GM12873 (cell line): ENCODE results near the gene SLC35F2.

Experiments used
- TF ChIP-seq, protein P1 (sequence below): IDR thresholded peaks from 2 replicates; pipeline ENCODE4 v1.5.1; 2012; ENCODE audit warnings: low read depth, mild to moderate bottlenecking, moderate library complexity, low read length, control low read depth; ENCODE audit not compliant: insufficient read depth; ENCODE audit errors: missing control alignments

Gene SLC35F2

DNA sequence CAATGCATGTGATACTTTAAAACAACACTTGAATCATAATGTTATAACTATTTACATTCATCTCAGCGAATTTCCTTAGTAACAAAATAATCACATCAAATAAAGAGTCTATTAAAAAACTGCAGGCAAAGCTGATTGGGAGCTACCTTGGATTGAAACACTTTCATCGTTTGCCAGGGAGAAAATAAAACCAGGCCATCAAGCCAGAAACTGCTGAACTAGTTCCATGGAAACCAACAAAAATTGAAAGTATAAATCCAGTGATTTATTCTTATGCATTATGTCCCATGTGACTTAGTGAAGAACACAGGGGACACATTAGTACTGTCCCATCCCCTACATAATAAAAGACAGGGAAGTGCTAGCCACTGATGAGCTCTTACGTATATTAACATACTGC lies 21.7 kb downstream of the SLC35F2 start:
- TF ChIP-seq, protein P1, sequence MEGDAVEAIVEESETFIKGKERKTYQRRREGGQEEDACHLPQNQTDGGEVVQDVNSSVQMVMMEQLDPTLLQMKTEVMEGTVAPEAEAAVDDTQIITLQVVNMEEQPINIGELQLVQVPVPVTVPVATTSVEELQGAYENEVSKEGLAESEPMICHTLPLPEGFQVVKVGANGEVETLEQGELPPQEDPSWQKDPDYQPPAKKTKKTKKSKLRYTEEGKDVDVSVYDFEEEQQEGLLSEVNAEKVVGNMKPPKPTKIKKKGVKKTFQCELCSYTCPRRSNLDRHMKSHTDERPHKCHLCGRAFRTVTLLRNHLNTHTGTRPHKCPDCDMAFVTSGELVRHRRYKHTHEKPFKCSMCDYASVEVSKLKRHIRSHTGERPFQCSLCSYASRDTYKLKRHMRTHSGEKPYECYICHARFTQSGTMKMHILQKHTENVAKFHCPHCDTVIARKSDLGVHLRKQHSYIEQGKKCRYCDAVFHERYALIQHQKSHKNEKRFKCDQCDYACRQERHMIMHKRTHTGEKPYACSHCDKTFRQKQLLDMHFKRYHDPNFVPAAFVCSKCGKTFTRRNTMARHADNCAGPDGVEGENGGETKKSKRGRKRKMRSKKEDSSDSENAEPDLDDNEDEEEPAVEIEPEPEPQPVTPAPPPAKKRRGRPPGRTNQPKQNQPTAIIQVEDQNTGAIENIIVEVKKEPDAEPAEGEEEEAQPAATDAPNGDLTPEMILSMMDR, result no peak

DNA sequence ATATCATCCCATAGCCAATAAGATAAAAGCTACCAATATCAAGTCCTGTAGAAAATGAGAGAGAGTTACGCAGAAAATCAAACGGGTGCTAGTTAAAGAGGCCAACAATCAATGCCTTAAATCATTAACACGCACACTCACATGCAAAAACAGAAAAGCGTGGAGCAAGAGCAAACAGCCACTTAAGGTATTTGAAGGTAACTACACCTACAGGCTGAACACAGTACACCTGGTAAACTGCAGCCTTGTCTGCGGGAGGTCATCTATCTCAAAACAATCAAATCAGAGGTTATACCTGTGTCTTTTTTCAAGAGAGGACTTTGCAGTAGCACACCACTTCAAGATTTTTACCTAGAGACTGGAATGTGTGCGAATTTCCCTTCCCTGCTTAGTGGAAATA lies 23.6 kb downstream of the SLC35F2 start:
- TF ChIP-seq, protein P1, result no peak

DNA sequence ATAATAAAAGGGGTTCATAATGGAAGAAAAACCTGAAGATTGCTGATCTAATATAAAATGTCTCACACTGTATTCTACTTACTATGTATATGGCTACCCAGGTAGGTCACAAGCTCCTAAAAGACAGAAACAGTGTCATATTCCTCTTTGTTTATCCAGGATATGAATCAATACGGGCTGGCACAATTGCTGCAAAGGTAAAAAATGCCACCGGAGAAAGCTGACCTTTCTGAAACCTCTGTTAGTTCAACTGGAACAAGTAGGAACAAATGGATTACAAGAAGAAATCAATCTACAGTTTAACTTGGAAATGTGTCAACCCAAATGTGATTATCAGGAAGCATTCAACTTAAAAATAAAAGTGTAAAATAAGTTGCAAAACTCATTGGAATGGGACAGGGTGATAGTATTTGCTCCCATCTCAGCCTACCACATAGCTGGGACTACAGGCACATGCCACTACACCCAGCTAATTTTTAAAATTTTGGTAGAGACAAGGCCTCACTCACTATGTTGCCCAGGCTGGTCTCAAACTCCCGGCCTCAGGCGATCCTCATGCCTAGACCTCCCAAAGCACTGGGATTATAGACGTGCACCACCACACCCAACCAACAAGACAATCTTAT lies 27.6 kb downstream of the SLC35F2 start:
- TF ChIP-seq, protein P1, result no peak

DNA sequence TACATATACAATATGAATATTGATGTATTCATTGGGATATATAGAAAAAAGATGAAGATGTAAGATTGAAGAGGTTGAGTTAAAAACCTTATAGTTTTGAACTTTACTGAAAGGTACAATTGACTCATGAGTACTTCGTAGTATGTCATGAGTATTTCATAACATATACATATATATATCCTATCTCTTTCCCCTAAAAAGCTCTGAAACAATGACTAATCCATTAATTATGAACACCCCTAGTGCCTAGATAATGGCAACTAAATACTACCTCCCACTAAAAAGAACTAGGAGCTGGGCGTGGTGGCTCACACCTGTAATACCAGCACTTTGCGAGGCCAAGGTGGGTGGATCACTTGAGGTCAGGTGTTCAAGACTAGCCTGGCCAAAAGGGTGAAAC lies 31.5 kb downstream of the SLC35F2 start:
- TF ChIP-seq, protein P1, result no peak

DNA sequence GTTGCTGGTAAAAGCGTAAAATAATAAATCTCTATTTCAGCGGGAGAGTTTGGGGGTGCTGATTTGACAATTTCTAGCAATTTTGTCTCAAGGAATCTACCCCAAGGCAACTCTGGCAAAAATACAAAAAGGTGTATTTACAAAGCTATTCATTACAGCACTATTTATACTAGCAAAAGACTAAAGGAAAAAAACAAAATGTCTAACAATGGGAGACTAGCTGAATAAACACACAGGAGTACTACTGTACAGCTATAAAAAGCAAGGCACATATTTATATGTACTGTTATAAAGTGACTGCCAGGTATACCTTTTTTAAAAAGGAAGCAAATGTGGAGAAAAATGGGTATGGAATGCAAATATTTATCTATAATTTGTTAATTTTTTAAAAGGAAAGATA lies 32.7 kb downstream of the SLC35F2 start:
- TF ChIP-seq, protein P1, result no peak

DNA sequence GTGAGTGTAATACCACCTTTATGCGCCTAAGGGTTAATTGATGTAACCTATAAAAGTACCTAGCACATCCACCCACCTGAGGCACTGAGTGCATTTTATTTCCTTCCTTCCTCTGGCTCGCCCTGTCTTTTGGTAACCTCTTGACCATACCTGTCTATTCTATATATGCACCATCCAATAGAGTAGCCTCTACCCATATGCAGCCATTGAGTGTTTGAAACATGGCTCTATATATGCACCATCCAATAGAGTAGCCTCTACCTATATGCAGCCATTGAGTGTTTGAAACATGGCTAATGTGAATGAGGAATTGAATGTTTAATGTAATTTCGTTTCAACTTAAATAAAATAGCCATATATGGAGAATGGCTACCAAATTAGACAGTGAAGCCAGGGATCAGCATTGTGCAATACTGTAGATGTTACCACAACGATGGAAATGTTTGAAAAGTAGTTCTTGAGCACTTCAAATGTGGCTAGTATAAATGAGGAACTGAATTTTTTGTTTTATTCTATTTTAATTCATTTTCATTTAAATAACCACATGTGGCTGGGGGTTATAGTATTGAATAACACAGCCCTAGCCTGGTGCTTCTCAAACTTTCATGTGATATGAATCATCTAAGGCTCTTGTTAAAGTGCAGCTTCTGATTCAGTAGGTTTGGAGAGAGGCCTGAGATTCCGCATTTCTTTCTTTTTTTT lies 33.8 kb downstream of the SLC35F2 start:
- TF ChIP-seq, protein P1, result no peak

DNA sequence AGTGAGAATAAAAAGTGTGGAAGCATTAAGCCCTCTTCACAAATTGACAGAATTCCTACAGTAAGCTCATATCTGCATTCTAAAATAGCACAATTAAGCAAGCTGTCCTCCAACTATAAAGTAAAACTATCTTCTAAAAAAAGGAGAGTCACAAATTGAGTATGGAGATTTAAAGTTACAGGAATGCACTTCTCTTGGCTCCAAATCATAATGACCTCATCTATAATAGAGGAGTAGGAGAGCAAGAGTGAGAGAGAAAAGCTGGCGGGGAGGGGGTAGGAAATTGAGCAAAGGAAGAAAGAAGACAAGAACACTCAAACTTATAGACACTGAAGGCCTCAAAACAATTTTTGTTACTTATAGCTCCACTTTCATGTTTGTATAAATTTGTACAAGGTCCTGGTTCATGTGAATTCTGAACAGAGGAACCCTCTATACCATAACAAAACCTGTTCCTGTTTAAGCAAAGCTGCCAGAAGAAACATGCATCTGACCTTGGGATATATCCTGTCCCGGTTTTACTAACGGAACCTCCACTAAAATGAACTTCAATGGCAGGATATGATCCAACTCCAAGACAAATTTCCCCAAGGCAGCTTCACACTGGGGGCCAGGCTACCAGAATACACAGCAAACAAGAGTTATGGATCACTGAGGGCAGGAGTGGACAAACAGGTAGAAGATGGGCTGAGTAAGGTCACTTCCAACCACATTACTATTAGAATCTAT lies 37.2 kb downstream of the SLC35F2 start:
- TF ChIP-seq, protein P1, result no peak
